HG03457 (cell line): ENCODE measurements around the gene FAM171A1.
"Not testable (repeated sequence)": the region's sequence is repeated elsewhere in the genome, so short reads cannot be mapped to it uniquely, and the experiment has no call there.

Source experiments
- ATAC-seq: cut with Tn5 transposase; IDR thresholded peaks from one replicate; pipeline ENCODE4 v1.9.1; 2021; ENCODE audit warnings: moderate number of reproducible peaks; ENCODE audit not compliant: unreplicated experiment

Gene FAM171A1

DNA sequence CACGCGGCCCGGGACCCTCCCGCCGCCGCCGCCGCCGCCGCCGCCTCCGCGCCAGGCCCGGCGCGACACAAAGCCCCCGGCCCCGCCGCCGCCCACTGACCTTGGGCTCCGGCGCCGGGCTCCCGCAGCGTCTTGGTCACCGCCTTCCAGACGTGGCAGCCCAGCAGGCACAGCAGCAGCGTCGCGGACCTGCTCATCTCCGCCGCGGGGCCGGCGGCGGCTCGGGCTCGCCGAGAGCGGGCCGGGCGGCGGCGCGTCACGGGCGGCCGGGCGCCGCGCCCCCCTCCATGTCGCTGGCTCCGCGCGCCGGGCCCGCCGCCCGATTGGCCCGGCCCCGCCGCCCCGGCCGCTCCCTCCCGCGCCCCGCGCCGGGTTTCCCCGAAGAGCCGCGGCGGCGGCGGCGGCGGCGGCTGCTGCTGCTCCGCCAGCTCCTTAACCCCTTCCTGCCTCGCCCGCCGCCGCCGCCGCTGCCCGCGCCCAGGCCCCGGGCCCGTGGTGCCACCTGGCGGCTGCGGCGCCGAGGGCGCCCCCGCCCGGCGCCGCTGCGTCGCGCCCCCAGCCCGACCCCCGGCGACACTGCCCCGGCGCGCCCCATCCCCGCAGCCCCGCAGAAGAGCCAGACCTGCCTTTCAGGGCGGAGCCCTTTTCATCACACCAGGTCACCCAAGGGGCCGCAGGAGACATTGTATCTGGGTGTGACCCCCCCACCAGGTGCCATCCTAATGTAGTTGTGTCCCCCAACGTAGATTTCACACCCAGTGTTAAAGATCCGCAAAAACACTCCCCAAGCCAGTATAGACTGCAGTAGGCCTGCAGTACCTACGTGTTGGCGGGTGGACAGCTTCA is at the start of gene FAM171A1:
TSS of gene FAM171A1 (minus strand) at position 434 of the 846 bp plus-strand sequence. CDS start at position 197, 237 bp downstream.
- ATAC-seq, result no peak

GRCh38 chr10:15420858-15421257 is 49.8 kb upstream of the FAM171A1 start:
- ATAC-seq, result no peak

- no peak for ATAC-seq
These were observed 48.3 kb upstream of the FAM171A1 start for GRCh38 chr10:15419279-15419874.

GRCh38 chr10:15416034-15416433 is 44.9 kb upstream of the FAM171A1 start:
- ATAC-seq, result no peak

DNA sequence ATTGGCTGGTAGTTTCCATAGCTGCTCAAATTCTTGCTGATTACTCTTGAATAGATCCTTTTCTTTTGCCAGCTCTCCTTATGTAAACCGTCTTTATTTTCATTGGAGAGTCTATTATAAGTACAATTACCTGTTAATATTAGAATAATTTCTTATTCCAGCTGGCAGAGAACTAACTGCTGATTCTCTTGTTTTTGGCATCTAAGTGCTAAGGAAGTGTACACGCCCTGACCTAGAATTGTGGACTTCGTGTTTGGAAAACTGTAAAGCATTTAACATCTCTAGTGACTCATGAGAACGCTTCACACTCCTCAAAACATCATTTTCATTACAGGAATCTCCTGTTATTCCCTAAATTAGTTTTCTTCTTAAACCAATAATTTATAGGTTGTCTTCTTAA is 39.9 kb upstream of the FAM171A1 start:
- ATAC-seq, result no peak

- not testable (repeated sequence) for ATAC-seq
These were observed 38.3 kb upstream of the FAM171A1 start for GRCh38 chr10:15409350-15409749.

DNA sequence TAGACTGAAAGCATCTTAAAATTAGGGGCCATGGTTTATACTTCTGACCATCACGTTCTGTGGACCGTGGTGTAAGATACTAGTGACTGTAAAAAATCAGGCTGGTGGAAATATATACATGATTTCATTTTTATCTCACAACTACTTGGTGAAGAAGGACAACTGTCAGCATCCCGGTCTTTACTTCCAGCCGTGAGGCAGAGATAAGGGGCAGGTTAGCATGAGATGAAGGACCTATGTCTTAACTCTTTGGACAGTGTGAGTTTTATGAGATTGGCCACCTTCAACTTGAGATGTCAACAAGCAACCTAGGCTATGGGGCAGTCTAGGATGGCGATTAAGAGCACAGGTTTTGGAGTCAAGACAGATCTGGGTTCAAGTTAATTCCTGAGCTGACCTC is 37.5 kb upstream of the FAM171A1 start:
- ATAC-seq, result no peak

- ATAC-seq, result no peak
These were observed 34.2 kb upstream of the FAM171A1 start for GRCh38 chr10:15405319-15405718.

- ATAC-seq, result no peak
These were observed 30.3 kb upstream of the FAM171A1 start for GRCh38 chr10:15401382-15401781.

GRCh38 chr10:15400461-15400860 is 29.4 kb upstream of the FAM171A1 start:
- ATAC-seq, result not testable (repeated sequence)

DNA sequence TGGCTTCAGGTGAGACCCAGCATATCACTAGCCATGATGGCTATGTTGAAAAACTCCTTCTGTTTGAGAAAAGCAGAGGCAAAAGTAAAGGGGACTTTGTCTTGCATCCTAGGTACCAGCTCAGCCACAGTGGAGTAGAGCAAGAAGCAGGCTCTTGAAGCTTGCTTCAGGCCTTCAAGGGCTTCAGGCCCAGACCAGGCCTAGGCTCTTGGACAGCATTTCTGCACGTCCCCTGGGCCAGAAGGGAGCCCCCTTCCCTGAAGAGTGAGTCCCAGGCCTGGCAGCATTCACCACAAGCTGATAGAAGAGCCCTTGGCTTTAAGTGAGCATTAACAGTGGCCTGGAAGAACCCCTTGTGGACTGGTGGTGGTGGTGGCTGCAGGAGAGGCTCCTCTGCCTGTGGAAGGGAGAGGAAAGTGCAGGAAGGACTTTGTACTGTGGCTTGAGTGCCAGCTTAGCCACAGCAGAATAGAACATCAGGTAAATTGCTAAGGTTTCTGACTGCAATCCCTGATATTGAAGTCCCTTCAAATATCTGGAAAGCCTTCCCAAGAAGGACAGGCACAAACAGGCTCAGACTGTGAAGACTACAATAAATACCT is 28.1 kb upstream of the FAM171A1 start:
- ATAC-seq, result no peak

- no peak for ATAC-seq
These were observed 24.8 kb upstream of the FAM171A1 start for GRCh38 chr10:15395935-15396334.

DNA sequence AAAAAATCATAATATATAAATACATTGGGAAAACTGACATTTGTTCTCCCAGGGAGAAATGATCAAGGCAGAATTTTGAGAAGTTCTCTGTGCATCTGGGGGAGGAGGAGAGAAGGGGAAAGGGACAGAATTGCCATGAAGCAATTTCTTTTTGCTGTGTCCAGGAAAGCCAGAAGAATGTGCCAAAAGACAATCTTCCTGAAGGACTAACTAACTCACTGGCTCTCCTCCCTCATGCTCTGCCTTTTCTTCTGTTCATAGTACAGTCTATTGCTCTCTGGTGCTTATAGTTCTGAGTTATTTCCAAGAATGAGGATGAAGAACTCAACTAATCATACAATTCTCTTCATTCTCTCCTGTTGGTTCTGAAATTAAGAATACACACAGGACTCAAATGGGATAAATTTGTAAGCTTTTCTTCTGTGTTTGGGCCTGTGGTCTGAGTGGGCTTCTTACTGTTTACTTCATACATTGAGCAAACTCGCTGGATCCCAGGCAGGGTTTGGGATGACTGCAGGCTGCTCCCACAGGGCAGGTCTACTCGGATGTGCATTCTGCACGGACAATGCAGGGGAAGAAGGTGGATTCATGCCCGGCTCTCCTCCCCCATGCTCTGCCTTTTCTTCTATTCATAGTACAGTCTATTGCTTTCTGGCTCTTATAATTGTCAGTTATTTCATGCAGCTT is 22.2 kb upstream of the FAM171A1 start:
- no peak for ATAC-seq

- ATAC-seq, result no peak
These were observed 20.4 kb upstream of the FAM171A1 start for GRCh38 chr10:15391491-15391890.

- not testable (repeated sequence) for ATAC-seq
These were observed 17.1 kb upstream of the FAM171A1 start for GRCh38 chr10:15388172-15388571.

DNA sequence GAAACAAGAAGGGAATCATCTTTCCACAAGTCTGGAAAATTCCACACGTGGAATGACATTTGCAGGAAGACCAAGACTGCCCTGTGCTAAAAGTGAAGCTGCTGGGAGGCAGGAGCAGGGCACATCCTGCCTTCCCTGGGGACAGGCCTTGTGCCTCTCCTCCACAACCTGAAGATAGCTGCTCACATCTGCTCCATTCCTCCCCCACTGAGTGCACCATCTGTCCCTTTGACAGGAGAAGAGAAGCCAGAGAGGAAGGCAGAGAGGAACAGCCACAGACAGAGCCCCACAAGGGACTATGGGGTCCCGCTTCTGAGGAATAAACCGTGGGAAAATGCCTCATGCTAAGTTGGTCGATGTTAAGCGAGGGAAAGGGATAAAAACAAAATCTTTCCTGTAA is 15.9 kb upstream of the FAM171A1 start:
- no peak for ATAC-seq

DNA sequence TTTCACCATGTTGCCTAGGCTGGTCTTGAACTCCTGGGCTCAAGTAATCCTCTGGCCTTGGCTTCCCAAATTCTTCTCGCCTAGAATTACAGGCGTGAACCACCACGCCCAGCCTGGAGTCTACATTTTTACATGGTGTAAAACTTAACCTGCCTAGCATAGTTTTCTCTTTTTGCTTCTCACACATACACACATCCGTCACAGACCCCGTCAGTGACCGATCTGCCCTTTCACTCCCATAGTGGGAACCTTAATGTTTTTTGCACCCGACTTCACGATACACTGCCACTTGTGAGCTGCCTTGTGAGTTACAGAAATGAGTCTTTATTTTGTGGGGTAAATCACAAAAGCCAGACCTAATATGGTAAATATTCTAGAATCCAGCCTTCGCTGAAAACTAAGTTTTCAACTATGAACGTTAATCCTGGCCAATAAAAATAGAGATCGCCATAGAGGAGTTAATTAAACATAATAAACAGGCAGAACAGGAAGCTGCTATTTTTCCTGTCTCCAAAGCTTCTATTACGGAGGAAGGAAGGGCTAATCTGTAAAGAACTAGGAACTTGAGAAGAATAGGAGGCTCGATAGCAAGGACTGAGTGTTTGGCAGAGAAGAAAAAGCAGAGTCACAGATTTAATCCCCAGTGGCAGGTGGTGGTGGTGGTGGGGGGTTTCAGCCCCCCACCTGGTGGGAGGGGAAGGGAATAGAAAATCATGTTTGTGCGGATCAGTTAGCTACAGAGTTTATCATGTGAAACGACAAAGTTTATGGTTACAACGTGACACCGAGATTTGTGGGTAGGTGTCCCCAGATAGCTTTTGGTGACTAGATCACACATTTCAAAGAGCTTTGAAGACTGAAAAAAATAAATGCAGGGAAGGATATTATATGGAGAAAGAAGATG is 14.7 kb upstream of the FAM171A1 start:
- ATAC-seq, result no peak

DNA sequence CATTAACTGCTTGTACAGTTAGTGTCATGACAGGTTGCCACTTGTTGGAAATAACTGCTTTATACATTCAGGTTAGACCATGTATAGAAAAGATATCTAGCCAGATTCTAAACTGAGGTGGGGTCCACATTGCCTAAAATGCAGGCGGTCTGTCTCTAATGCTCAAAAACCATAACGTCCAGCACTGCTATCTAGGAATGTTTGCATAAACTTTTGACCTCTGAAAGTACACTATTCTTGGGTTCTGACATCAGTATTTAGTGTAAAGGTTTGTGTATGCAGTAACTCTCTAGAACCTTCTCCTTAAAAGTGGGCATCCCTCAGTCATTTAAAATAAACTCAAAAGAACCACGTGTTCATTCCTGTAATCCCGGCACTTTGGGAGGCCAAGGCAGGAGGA is 10.3 kb upstream of the FAM171A1 start:
- ATAC-seq, result no peak

DNA sequence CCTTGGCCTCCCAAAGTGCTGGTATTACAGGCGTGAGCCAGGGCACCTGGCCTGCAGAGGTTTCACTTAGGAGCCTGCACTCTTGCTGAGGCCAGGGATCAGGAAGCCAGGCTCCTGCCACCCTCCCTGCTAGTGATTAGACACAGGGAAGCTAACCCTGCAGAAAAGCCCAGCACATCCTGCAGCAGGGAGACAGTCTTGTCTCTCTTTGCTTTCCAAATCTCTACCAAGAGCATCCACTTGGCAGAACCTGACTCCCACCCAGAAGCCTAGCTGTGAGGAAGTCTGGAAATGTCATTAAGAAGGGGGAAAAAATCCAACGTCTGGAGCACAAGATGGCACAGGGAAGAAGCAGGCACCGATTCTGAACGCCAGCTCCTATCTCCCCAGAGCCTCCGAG is 8.0 kb upstream of the FAM171A1 start:
- ATAC-seq, result no peak

DNA sequence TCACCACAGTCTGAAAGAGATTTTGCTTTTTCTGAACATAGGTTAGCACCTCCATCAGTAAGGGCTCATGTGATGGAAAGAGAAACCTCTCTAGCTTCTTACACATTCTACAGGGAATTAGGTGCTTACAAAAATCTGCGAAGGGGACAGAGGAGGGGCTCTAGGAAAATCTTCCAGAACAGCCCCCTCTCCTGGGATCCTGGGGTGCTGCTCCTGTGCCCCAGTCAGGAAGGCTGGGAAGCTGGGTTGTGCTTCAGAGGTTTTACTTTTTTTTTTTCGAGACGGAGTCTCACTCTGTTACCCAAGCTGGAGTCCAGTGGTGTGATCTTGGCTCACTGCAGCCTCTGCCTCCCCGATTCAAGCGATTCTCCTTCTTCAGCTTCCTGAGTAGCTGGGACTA is 7.5 kb upstream of the FAM171A1 start:
- no peak for ATAC-seq
